PC-3 (cell line): ENCODE measurements around the gene PLEKHH1. TPM values are rescaled to one million over a fixed set of nuclear protein-coding genes. Genes with fewer than 3 reads are reported as not detected.
A peak's percentile ranks its signal among the peaks of the same experiment; 100 is the strongest.

Experiments
- ATAC-seq: fragments of 200-7000 bp; cut with Tn5 transposase; 2 replicates; pipeline ENCODE4 v1.9.1; 2020; ENCODE audit warnings: mild to moderate bottlenecking, moderate library complexity
- BruUV-seq: library from RNA; stranded (reverse); fragments of 400-500 nt; replicated peaks from 2 replicates; lab custom pipeline; 2021; lab: Mats Ljungman, UMichigan
- CTCF ChIA-PET: fragments of 300-600 bp; sonication (Branson Sonifier 250); formaldehyde crosslinking; loops from one replicate; lab custom pipeline; 2022; ENCODE audit warnings: antibody characterized with exemption; lab: Charles Lee
- POLR2A ChIA-PET: fragments of 300-600 bp; sonication (Branson Sonifier 250); formaldehyde crosslinking; loops from one replicate; lab custom pipeline; 2022; ENCODE audit warnings: antibody characterized with exemption; ENCODE audit not compliant: unreplicated experiment; lab: Charles Lee
- DNase-seq: peaks from one replicate; pipeline ENCODE4 v3.0.0-alpha.2; 2015
- H2AFZ ChIP-seq: fragments of 300-600 bp; sonication (generic); 2 replicates; pipeline ENCODE4 v1.6.0; 2016; ENCODE audit warnings: antibody characterized with exemption, low read length
- H3F3A ChIP-seq: fragments of 300-600 bp; sonication (generic); one replicate; pipeline ENCODE4 v1.6.0; 2017; ENCODE audit warnings: antibody characterized with exemption, low read length, control low read depth, mild to moderate bottlenecking; ENCODE audit not compliant: unreplicated experiment
- H3K27ac ChIP-seq: fragments of 300-600 bp; sonication (generic); 2 replicates; pipeline ENCODE4 v1.5.1; 2016; ENCODE audit warnings: mild to moderate bottlenecking, low read length
- H3K27me3 ChIP-seq: fragments of 300-600 bp; sonication (generic); 2 replicates; pipeline ENCODE4 v1.6.1; 2016; ENCODE audit warnings: low read length, mixed read lengths
- H3K36me3 ChIP-seq: fragments of 300-600 bp; sonication (generic); 2 replicates; pipeline ENCODE4 v1.6.1; 2016; ENCODE audit warnings: low read depth, mixed run types, low read length, mixed read lengths
- H3K4me1 ChIP-seq: fragments of 300-600 bp; sonication (generic); 2 replicates; pipeline ENCODE4 v1.5.1; 2016; ENCODE audit warnings: low read length; ENCODE audit not compliant: insufficient read depth
- H3K4me2 ChIP-seq: fragments of 300-600 bp; sonication (generic); 2 replicates; pipeline ENCODE4 v1.6.0; 2016; ENCODE audit warnings: low read length
- H3K4me3 ChIP-seq: fragments of 300-600 bp; sonication (generic); 2 replicates; pipeline ENCODE4 v1.5.1; 2016; ENCODE audit warnings: mild to moderate bottlenecking, low read length, mixed read lengths
- H3K79me2 ChIP-seq: fragments of 300-600 bp; sonication (generic); 2 replicates; pipeline ENCODE4 v1.6.1; 2017; ENCODE audit warnings: low read length, mixed read lengths
- H3K9ac ChIP-seq: fragments of 300-600 bp; sonication (generic); 2 replicates; pipeline ENCODE4 v1.6.0; 2016; ENCODE audit warnings: mild to moderate bottlenecking, low read length
- H3K9me2 ChIP-seq: fragments of 300-600 bp; sonication (generic); replicated peaks from 2 replicates; pipeline ENCODE4 v1.6.1; 2016; ENCODE audit warnings: mixed run types, low read length, mixed read lengths
- H3K9me3 ChIP-seq: fragments of 300-600 bp; sonication (generic); 2 replicates; pipeline ENCODE4 v1.6.1; 2016; ENCODE audit warnings: low read length, mixed read lengths
- H4K20me1 ChIP-seq: fragments of 300-600 bp; sonication (generic); 2 replicates; pipeline ENCODE4 v1.6.1; 2016; ENCODE audit warnings: low read length, mixed read lengths
- CTCF ChIP-seq: fragments of 300-600 bp; sonication (generic); conservative IDR thresholded peaks from 2 replicates; pipeline ENCODE4 v1.5.1; 2017; ENCODE audit warnings: antibody characterized with exemption, low read depth, mild to moderate bottlenecking, low read length
- EZH2 ChIP-seq: fragments of 300-600 bp; sonication (generic); IDR thresholded peaks from one replicate; pipeline ENCODE4 v1.6.1; 2017; ENCODE audit warnings: antibody characterized with exemption, mild to moderate bottlenecking, low read length; ENCODE audit not compliant: unreplicated experiment
- EZH2phosphoT487 ChIP-seq: fragments of 300-600 bp; sonication (generic); IDR thresholded peaks from 2 replicates; pipeline ENCODE4 v1.6.1; 2018; ENCODE audit warnings: mild to moderate bottlenecking, antibody characterized with exemption, low read length, borderline replicate concordance
- intact Hi-C: fragments of 100-400 bp; cut with micrococcal nuclease; formaldehyde crosslinking; loops from 2 replicates; pipeline ENCODE4 v1.9.0; 2023
- total RNA-seq: library from RNA; depleted of rRNA; stranded (reverse); fragments of >200 nt; gene quantifications from 2 replicates; pipeline ENCODE4 v1.2.3, GENCODE V29; 2014

Gene PLEKHH1
- total RNA-seq, 1 experiment from 2014 or later, result 11.1 TPM

- BruUV-seq, result no TSS peak
- no peaks in the 10 kb centered on the region for H3K4me1 ChIP-seq
- H3K9me3 ChIP-seq, result no peaks in the 10 kb centered on the region
- H4K20me1 ChIP-seq, result no peaks in the 10 kb centered on the region
- TF ChIP-seq CTCF, result no peak
- no peak for TF ChIP-seq EZH2
- no peak for TF ChIP-seq EZH2phosphoT487
- ChIA-PET CTCF (interaction anchor here (0.9 to 1.5 kb wide), 2 partner anchors 30 to 129 kb away, joined by 4 to 6 read pairs; no protein-coding TSS in a partner anchor), POLR2A (no interaction called here)
- no peaks in the 10 kb centered on the region for H3K9me2 ChIP-seq
- DNase-seq, result no peak
- no peak overlapping the region for H3K27ac ChIP-seq
- no peak overlapping the region for H3K4me2 ChIP-seq
- peak; percentile 29 for ATAC-seq
- no peak overlapping the region for H3K9ac ChIP-seq
- intact Hi-C loops, result no loop called here
- no peak overlapping the region for H2AFZ ChIP-seq
- H3K4me3 ChIP-seq, result no peak overlapping the region
- no peaks in the 10 kb centered on the region for H3K36me3 ChIP-seq
- H3K27me3 ChIP-seq, result no peaks in the 10 kb centered on the region
- H3F3A ChIP-seq, result no peaks in the 10 kb centered on the region
- no peaks in the 10 kb centered on the region for H3K79me2 ChIP-seq
Measured at GRCh38 chr14:67557118-67557517, 24.0 kb downstream of the PLEKHH1 start.

GRCh38 chr14:67557656-67558055 is 24.6 kb downstream of the PLEKHH1 start:
- H3F3A ChIP-seq, result no peaks in the 10 kb centered on the region
- H3K27me3 ChIP-seq, result no peaks in the 10 kb centered on the region
- H3K9me3 ChIP-seq, result no peaks in the 10 kb centered on the region
- no peaks in the 10 kb centered on the region for H3K4me1 ChIP-seq
- DNase-seq (no peak), ATAC-seq (no peak)
- TF ChIP-seq EZH2phosphoT487 (no peak), EZH2 (no peak), CTCF (no peak)
- no peaks in the 10 kb centered on the region for H3K9me2 ChIP-seq
- BruUV-seq, result no TSS peak
- H3K4me2 ChIP-seq, result no peak overlapping the region
- no peaks in the 10 kb centered on the region for H3K36me3 ChIP-seq
- no peak overlapping the region for H3K9ac ChIP-seq
- ChIA-PET POLR2A (no interaction called here), CTCF (interaction anchor here (0.9 to 1.5 kb wide), 2 partner anchors 31 to 129 kb away, joined by 4 to 6 read pairs; no protein-coding TSS in a partner anchor)
- H2AFZ ChIP-seq, result no peak overlapping the region
- H4K20me1 ChIP-seq, result no peaks in the 10 kb centered on the region
- no peak overlapping the region for H3K27ac ChIP-seq
- no peaks in the 10 kb centered on the region for H3K79me2 ChIP-seq
- intact Hi-C loops, result no loop called here
- no peak overlapping the region for H3K4me3 ChIP-seq

GRCh38 chr14:67559639-67560038 is 26.5 kb downstream of the PLEKHH1 start:
- ATAC-seq (no peak), DNase-seq (no peak)
- ChIA-PET POLR2A (no interaction called here), CTCF (interaction anchor here (1.7 kb wide), 1 partner anchor 33 kb away, joined by 5 read pairs; no protein-coding TSS in a partner anchor)
- Histone ChIP-seq H3K9me3 (no peaks in the 10 kb centered on the region), H3K4me2 (no peak overlapping the region), H3K36me3 (no peaks in the 10 kb centered on the region), H3K4me1 (no peaks in the 10 kb centered on the region), H3K9me2 (no peaks in the 10 kb centered on the region), H3F3A (no peaks in the 10 kb centered on the region), H3K4me3 (no peak overlapping the region), H3K9ac (no peak overlapping the region), H3K27ac (no peak overlapping the region), H4K20me1 (no peaks in the 10 kb centered on the region), H2AFZ (no peak overlapping the region), H3K79me2 (no peaks in the 10 kb centered on the region), H3K27me3 (no peaks in the 10 kb centered on the region)
- intact Hi-C loops, result no loop called here
- no TSS peak for BruUV-seq
- TF ChIP-seq EZH2phosphoT487, result no peak
- TF ChIP-seq CTCF, result no peak
- TF ChIP-seq EZH2, result no peak
